HEK293 (cell line): ENCODE data around the gene REG1A.

Source experiments
- CTCF ChIA-PET: fragments of 350-600 bp; formaldehyde crosslinking; extraction: SDS; loops from one replicate; lab custom pipeline; 2021; ENCODE audit warnings: antibody characterized with exemption; lab: Yijun Ruan, JAX
- POLR2A ChIA-PET: fragments of 300-600 bp; formaldehyde crosslinking; extraction: SDS; loops from one replicate; lab custom pipeline; 2020; ENCODE audit warnings: antibody characterized with exemption, inconsistent platforms; lab: Yijun Ruan, JAX
- H3K27ac ChIP-seq: fragments of 200-500 bp; sonication (Bioruptor generic); 2 replicates; pipeline ENCODE4 v1.5.1; 2014; ENCODE audit warnings: low read depth, low read length, control low read depth, inconsistent platforms; ENCODE audit errors: extremely low read depth
- H3K36me3 ChIP-seq, 2 experiments: fragments of 200-500 bp in 1 of 2; sonication (Bioruptor generic) in 1 of 2; 1 replicate in 1 of 2; 2 replicates in 1 of 2; pipeline ENCODE4 v1.5.1; 2014 to 2017; ENCODE audit warnings: inconsistent platforms in 2 of 2, low read length in 2 of 2; ENCODE audit not compliant: control insufficient read depth in 2 of 2, insufficient read depth in 1 of 2
- H3K4me1 ChIP-seq: fragments of 200-500 bp; sonication (Bioruptor generic); 2 replicates; pipeline ENCODE4 v1.5.1; 2014; ENCODE audit warnings: mild to moderate bottlenecking, low read length, inconsistent platforms; ENCODE audit not compliant: control insufficient read depth, insufficient read depth
- H3K4me3 ChIP-seq: 2 replicates; pipeline ENCODE4 v1.5.1; 2011; ENCODE audit warnings: low read depth, mild to moderate bottlenecking, control low read depth, low read length, moderate library complexity
- H3K9me3 ChIP-seq: fragments of 200-500 bp; sonication (Bioruptor generic); 2 replicates; pipeline ENCODE4 v1.5.1; 2014; ENCODE audit warnings: low read depth, low read length, inconsistent platforms; ENCODE audit not compliant: control insufficient read depth, insufficient read depth
- ATF2 ChIP-seq: fragments of 450-650 bp; formaldehyde crosslinking; IDR thresholded peaks from 2 replicates; pipeline ENCODE4 v1.5.1; 2016; ENCODE audit warnings: missing biosample characterization, missing genetic modification characterization, low read depth
- BCL11A ChIP-seq: fragments of 450-650 bp; formaldehyde crosslinking; IDR thresholded peaks from 2 replicates; pipeline ENCODE4 v1.5.1; 2016; ENCODE audit warnings: low read depth, missing biosample characterization, missing genetic modification characterization
- GLIS1 ChIP-seq: fragments of 450-650 bp; formaldehyde crosslinking; IDR thresholded peaks from 2 replicates; pipeline ENCODE4 v1.5.1; 2016; ENCODE audit warnings: missing biosample characterization, missing genetic modification characterization
- MYNN ChIP-seq: fragments of 450-650 bp; formaldehyde crosslinking; IDR thresholded peaks from 2 replicates; pipeline ENCODE4 v1.5.1; 2016; ENCODE audit warnings: missing biosample characterization, missing genetic modification characterization, borderline replicate concordance
- OVOL3 ChIP-seq: fragments of 450-650 bp; formaldehyde crosslinking; IDR thresholded peaks from 2 replicates; pipeline ENCODE4 v1.5.1; 2016; ENCODE audit warnings: missing biosample characterization, missing genetic modification characterization
- RBAK ChIP-seq: fragments of 450-650 bp; formaldehyde crosslinking; IDR thresholded peaks from 2 replicates; pipeline ENCODE4 v1.5.1; 2016; ENCODE audit warnings: missing biosample characterization, missing genetic modification characterization
- SP2 ChIP-seq: fragments of 450-650 bp; formaldehyde crosslinking; IDR thresholded peaks from 2 replicates; pipeline ENCODE4 v1.5.1; 2016; ENCODE audit warnings: missing biosample characterization, missing genetic modification characterization
- ZBTB20 ChIP-seq: fragments of 450-650 bp; formaldehyde crosslinking; IDR thresholded peaks from 2 replicates; pipeline ENCODE4 v1.5.1; 2016; ENCODE audit warnings: missing biosample characterization, missing genetic modification characterization
- ZBTB7A ChIP-seq: fragments of 450-650 bp; formaldehyde crosslinking; IDR thresholded peaks from 2 replicates; pipeline ENCODE4 v1.5.1; 2016; ENCODE audit warnings: low read depth, missing biosample characterization, missing genetic modification characterization
- ZNF10 ChIP-seq: fragments of 450-650 bp; formaldehyde crosslinking; IDR thresholded peaks from 2 replicates; pipeline ENCODE4 v1.5.1; 2017; ENCODE audit warnings: missing biosample characterization, missing genetic modification characterization
- ZNF132 ChIP-seq: fragments of 450-650 bp; formaldehyde crosslinking; IDR thresholded peaks from 2 replicates; pipeline ENCODE4 v1.5.1; 2017; ENCODE audit warnings: missing biosample characterization, missing genetic modification characterization, borderline replicate concordance
- ZNF211 ChIP-seq: fragments of 450-650 bp; formaldehyde crosslinking; IDR thresholded peaks from 2 replicates; pipeline ENCODE4 v1.5.1; 2016; ENCODE audit warnings: low read depth, missing biosample characterization, missing genetic modification characterization
- ZNF423 ChIP-seq: fragments of 450-650 bp; formaldehyde crosslinking; IDR thresholded peaks from 2 replicates; pipeline ENCODE4 v1.5.1; 2016; ENCODE audit warnings: missing biosample characterization, missing genetic modification characterization
- ZNF426 ChIP-seq: fragments of 450-650 bp; formaldehyde crosslinking; IDR thresholded peaks from 2 replicates; pipeline ENCODE4 v1.5.1; 2017; ENCODE audit warnings: missing biosample characterization, missing genetic modification characterization, mild to moderate bottlenecking, inconsistent platforms, moderate library complexity
- ZNF433 ChIP-seq: fragments of 450-650 bp; formaldehyde crosslinking; IDR thresholded peaks from 2 replicates; pipeline ENCODE4 v1.5.1; 2016; ENCODE audit warnings: missing biosample characterization, missing genetic modification characterization, low read depth
- ZNF558 ChIP-seq: fragments of 450-650 bp; formaldehyde crosslinking; IDR thresholded peaks from 2 replicates; pipeline ENCODE4 v1.5.1; 2016; ENCODE audit warnings: missing biosample characterization, missing genetic modification characterization
- ZNF600 ChIP-seq: fragments of 450-650 bp; formaldehyde crosslinking; IDR thresholded peaks from 2 replicates; pipeline ENCODE4 v1.5.1; 2016; ENCODE audit warnings: missing biosample characterization, missing genetic modification characterization
- ZNF692 ChIP-seq: fragments of 450-650 bp; formaldehyde crosslinking; IDR thresholded peaks from 2 replicates; pipeline ENCODE4 v1.5.1; 2016; ENCODE audit warnings: missing biosample characterization, missing genetic modification characterization
- ZNF701 ChIP-seq: fragments of 450-650 bp; formaldehyde crosslinking; IDR thresholded peaks from 2 replicates; pipeline ENCODE4 v1.5.1; 2016; ENCODE audit warnings: missing biosample characterization, missing genetic modification characterization
- ZNF704 ChIP-seq: fragments of 450-650 bp; formaldehyde crosslinking; IDR thresholded peaks from 2 replicates; pipeline ENCODE4 v1.5.1; 2016; ENCODE audit warnings: missing biosample characterization, missing genetic modification characterization
- ZNF776 ChIP-seq: fragments of 450-650 bp; formaldehyde crosslinking; IDR thresholded peaks from 2 replicates; pipeline ENCODE4 v1.5.0; 2017; ENCODE audit warnings: missing biosample characterization, missing genetic modification characterization, borderline replicate concordance
- ZSCAN16 ChIP-seq: fragments of 450-650 bp; formaldehyde crosslinking; IDR thresholded peaks from 2 replicates; pipeline ENCODE4 v1.5.1; 2016; ENCODE audit warnings: missing biosample characterization, missing genetic modification characterization

Gene REG1A

GRCh38 chr2:79129804-79130203 lies 9.5 kb downstream of the REG1A start:
- no peaks in the 10 kb centered on the region for H3K4me1 ChIP-seq
- H3K27ac ChIP-seq, result no peak overlapping the region
- no peak overlapping the region for H3K4me3 ChIP-seq
- no peaks in the 10 kb centered on the region for H3K36me3 ChIP-seq
- TF ChIP-seq ZBTB7A (tag by site-specific recombination) (no peak), ZBTB20 (tag by site-specific recombination) (no peak), RBAK (tag by site-specific recombination) (no peak), OVOL3 (no peak), ZNF701 (no peak), BCL11A (tag by site-specific recombination) (no peak), ZNF423 (tag by site-specific recombination) (no peak), ZSCAN16 (tag by site-specific recombination) (no peak), ATF2 (tag by site-specific recombination) (no peak), GLIS1 (tag by site-specific recombination) (no peak), MYNN (tag by site-specific recombination) (no peak), ZNF211 (tag by site-specific recombination) (no peak), ZNF776 (tag by site-specific recombination) (no peak)
- ChIA-PET CTCF (interaction anchor here (1.0 kb wide), 1 partner anchor 90 kb away, joined by 3 read pairs; no protein-coding TSS in a partner anchor), POLR2A (no interaction called here)
- H3K9me3 ChIP-seq, result no peaks in the 10 kb centered on the region

- Histone ChIP-seq H3K27ac (no peak overlapping the region), H3K9me3 (no peaks in the 10 kb centered on the region), H3K4me3 (no peak overlapping the region), H3K4me1 (no peaks in the 10 kb centered on the region), H3K36me3 (no peaks in the 10 kb centered on the region)
- ChIA-PET POLR2A (no interaction called here), CTCF (interaction anchor here (0.7 kb wide), 1 partner anchor 133 kb away, joined by 3 read pairs; no protein-coding TSS in a partner anchor)
- no peak for TF ChIP-seq ZNF704 (tag by site-specific recombination)
- no peak for TF ChIP-seq ZNF426 (tag by site-specific recombination)
- no peak for TF ChIP-seq SP2
- TF ChIP-seq ZNF692 (tag by site-specific recombination), result no peak
Measured at GRCh38 chr2:79131687-79132086, 11.4 kb downstream of the REG1A start.

GRCh38 chr2:79138385-79138784 lies 18.1 kb downstream of the REG1A start:
- CTCF ChIA-PET, result no interaction called here
- TF ChIP-seq ZNF10 (tag by site-specific recombination), result no peak
- no peak for TF ChIP-seq ZNF600 (tag by site-specific recombination)
- TF ChIP-seq ZNF433, result no peak
- no peak for TF ChIP-seq ZNF558 (tag by site-specific recombination)
- no peak for TF ChIP-seq ZNF132 (tag by site-specific recombination)
- TF ChIP-seq, all 188 proteins: peak for 0
- POLR2A ChIA-PET, result no interaction called here
- Histone ChIP-seq H3K36me3 (no peaks in the 10 kb centered on the region), H3K9me3 (no peaks in the 10 kb centered on the region), H3K27ac (no peak overlapping the region), H3K4me1 (no peaks in the 10 kb centered on the region), H3K4me3 (no peak overlapping the region)
